ENCODE results near the gene ANKRD17.
"Not testable (repeated sequence)": the region's sequence is repeated elsewhere in the genome, so short reads cannot be mapped to it uniquely, and the experiment has no call there.

DNA sequence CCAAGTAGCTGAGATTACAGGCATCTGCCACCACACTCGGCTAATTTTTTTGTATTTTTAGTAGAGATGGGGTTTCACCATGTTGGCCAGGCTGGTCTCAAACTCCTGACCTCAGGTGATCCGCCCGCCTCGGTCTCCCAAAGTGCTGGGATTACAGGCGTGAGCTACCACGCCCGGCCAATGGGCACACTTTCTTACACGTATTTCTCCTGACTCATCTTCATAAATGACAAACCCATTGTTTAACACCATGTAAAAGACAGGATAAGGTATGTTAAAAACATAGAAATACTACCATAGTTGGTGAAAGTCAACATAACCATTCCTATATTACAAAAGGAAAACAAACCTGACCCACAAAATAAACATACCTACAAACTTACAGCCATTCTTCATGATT is 2.8 kb downstream of the ANKRD17 start:
- TF ChIP-seq, protein P1, sequence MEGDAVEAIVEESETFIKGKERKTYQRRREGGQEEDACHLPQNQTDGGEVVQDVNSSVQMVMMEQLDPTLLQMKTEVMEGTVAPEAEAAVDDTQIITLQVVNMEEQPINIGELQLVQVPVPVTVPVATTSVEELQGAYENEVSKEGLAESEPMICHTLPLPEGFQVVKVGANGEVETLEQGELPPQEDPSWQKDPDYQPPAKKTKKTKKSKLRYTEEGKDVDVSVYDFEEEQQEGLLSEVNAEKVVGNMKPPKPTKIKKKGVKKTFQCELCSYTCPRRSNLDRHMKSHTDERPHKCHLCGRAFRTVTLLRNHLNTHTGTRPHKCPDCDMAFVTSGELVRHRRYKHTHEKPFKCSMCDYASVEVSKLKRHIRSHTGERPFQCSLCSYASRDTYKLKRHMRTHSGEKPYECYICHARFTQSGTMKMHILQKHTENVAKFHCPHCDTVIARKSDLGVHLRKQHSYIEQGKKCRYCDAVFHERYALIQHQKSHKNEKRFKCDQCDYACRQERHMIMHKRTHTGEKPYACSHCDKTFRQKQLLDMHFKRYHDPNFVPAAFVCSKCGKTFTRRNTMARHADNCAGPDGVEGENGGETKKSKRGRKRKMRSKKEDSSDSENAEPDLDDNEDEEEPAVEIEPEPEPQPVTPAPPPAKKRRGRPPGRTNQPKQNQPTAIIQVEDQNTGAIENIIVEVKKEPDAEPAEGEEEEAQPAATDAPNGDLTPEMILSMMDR (IDR thresholded peaks at IDR 0.05) = not testable (repeated sequence)
- TF ChIP-seq POLR2A, EP300 (IDR thresholded peaks at IDR 0.05): not testable (repeated sequence)
